GM12878 (cell line): ENCODE measurements around the gene TYW5. TPM values are rescaled to one million over a fixed set of nuclear protein-coding genes. Genes with fewer than 3 reads are reported as not detected.

Source experiments
- ATAC-seq: fragments of 200-7000 bp; cut with Tn5 transposase; 3 replicates; pipeline ENCODE4 v1.9.1; 2020; ENCODE audit warnings: mild to moderate bottlenecking, moderate library complexity
- BruUV-seq: library from RNA; stranded (reverse); fragments of 400-500 nt; replicated peaks from 2 replicates; lab custom pipeline; 2021; lab: Mats Ljungman, UMichigan
- CTCF ChIA-PET: fragments of 300-600 bp; sonication (Branson Sonifier 250); formaldehyde crosslinking; extraction: SDS; loops from one replicate; lab custom pipeline; 2021; ENCODE audit warnings: inconsistent platforms; lab: Yijun Ruan, JAX
- POLR2A ChIA-PET: fragments of 350-600 bp; formaldehyde crosslinking; extraction: SDS; loops from one replicate; lab custom pipeline; 2021; ENCODE audit warnings: inconsistent platforms; lab: Charles Lee
- RAD21 ChIA-PET: fragments of 300-600 bp; sonication (Branson Sonifier 250); formaldehyde crosslinking; loops from one replicate; lab custom pipeline; 2023; ENCODE audit warnings: antibody characterized with exemption; ENCODE audit not compliant: unreplicated experiment; lab: Charles Lee
- SMC1A ChIA-PET: fragments of 300-600 bp; sonication (Branson Sonifier 250); formaldehyde crosslinking; loops from one replicate; lab custom pipeline; 2023; ENCODE audit not compliant: unreplicated experiment, uncharacterized antibody; lab: Charles Lee
- DNase-seq: peaks from one replicate; pipeline ENCODE4 v3.0.0-alpha.2; 2011; ENCODE audit warnings: low read depth, low spot score
- FAIRE-seq: peaks from 3 replicates; lab custom pipeline; 2011; peaks lifted over from hg19 to GRCh38; lab: Jason Lieb, UNC
- H2AFZ ChIP-seq: 2 replicates; pipeline ENCODE4 v1.6.0; 2011; ENCODE audit warnings: low read depth, low read length, control low read depth; ENCODE audit not compliant: control insufficient read depth
- H3K27ac ChIP-seq: 2 replicates; pipeline ENCODE4 v1.5.1; 2011; ENCODE audit warnings: control low read depth; ENCODE audit not compliant: control insufficient read depth, insufficient read depth
- H3K27me3 ChIP-seq, 2 experiments: replicated peaks in 1 of 2; 2 replicates each; pipeline versions ENCODE4 v1.6.0 to v1.6.1; 2011; ENCODE audit warnings: low read length in 1 of 2; ENCODE audit not compliant: control insufficient read depth in 2 of 2, insufficient read depth in 2 of 2
- H3K36me3 ChIP-seq, 2 experiments: 2 replicates each; pipeline ENCODE4 v1.5.1; 2011; ENCODE audit warnings: low read length in 1 of 2; ENCODE audit not compliant: control insufficient read depth in 2 of 2, insufficient read depth in 2 of 2
- H3K4me1 ChIP-seq: 2 replicates; pipeline ENCODE4 v1.6.1; 2011; ENCODE audit warnings: mild to moderate bottlenecking, low read length, moderate library complexity, mixed read lengths; ENCODE audit not compliant: control insufficient read depth, insufficient read depth
- H3K4me2 ChIP-seq: 2 replicates; pipeline ENCODE4 v1.6.0; 2011; ENCODE audit warnings: control low read depth; ENCODE audit not compliant: control insufficient read depth, insufficient read depth
- H3K4me3 ChIP-seq: fragments of 200-600 bp; sonication (generic); 2 replicates; pipeline ENCODE4 v1.5.1; 2016
- H3K79me2 ChIP-seq: 2 replicates; pipeline ENCODE4 v1.6.0; 2011; ENCODE audit warnings: low read length; ENCODE audit not compliant: control insufficient read depth, insufficient read depth
- H3K9ac ChIP-seq: 2 replicates; pipeline ENCODE4 v1.8.0; 2011; ENCODE audit warnings: low read length, control low read depth, mixed read lengths; ENCODE audit not compliant: control insufficient read depth, insufficient read depth
- H3K9me3 ChIP-seq: replicated peaks from 3 replicates; pipeline ENCODE4 v1.5.1; 2011; ENCODE audit warnings: mild to moderate bottlenecking, low read length; ENCODE audit not compliant: control insufficient read depth, insufficient read depth
- H4K20me1 ChIP-seq: 2 replicates; pipeline ENCODE4 v1.6.0; 2011; ENCODE audit not compliant: control insufficient read depth, insufficient read depth
- CHD2 ChIP-seq: IDR thresholded peaks from 2 replicates; pipeline ENCODE4 v1.6.1; 2011; ENCODE audit warnings: low read depth, low read length, improper control_type of control experiment, borderline replicate concordance
- IRF3 ChIP-seq: fragments of 450-650 bp; IDR thresholded peaks from 2 replicates; pipeline ENCODE4 v1.6.1; 2014; ENCODE audit warnings: mild to moderate bottlenecking
- RFX5 ChIP-seq: IDR thresholded peaks from 2 replicates; pipeline ENCODE4 v1.6.1; 2011; ENCODE audit warnings: low read depth, low read length, improper control_type of control experiment
- SMAD1 ChIP-seq: fragments of 450-650 bp; IDR thresholded peaks from 2 replicates; pipeline ENCODE4 v1.6.1; 2018; ENCODE audit warnings: mild to moderate bottlenecking, low read depth; ENCODE audit not compliant: partially characterized antibody
- SP1 ChIP-seq: IDR thresholded peaks from one replicate; pipeline ENCODE4 v1.6.1; 2011; ENCODE audit warnings: low read depth, low read length
- ZBTB4 ChIP-seq: fragments of 450-650 bp; formaldehyde crosslinking; IDR thresholded peaks from 2 replicates; pipeline ENCODE4 v1.4.0; 2022; ENCODE audit warnings: mild to moderate bottlenecking, moderate library complexity
- ZNF217 ChIP-seq: fragments of 450-650 bp; IDR thresholded peaks from 2 replicates; pipeline ENCODE4 v1.6.1; 2017; ENCODE audit warnings: antibody characterized with exemption, mild to moderate bottlenecking
- ZNF24 ChIP-seq: fragments of 450-650 bp; IDR thresholded peaks from 2 replicates; pipeline ENCODE4 v1.6.1; 2017; ENCODE audit warnings: antibody characterized with exemption, mild to moderate bottlenecking
- WGBS: methylation state at CpG from one replicate; pipeline ENCODE4 v1.1.6; 2016; ENCODE audit warnings: low lambda C conversion rate; ENCODE audit not compliant: insufficient replicate concordance, insufficient coverage; ENCODE audit errors: missing lambda C conversion rate; 5-methylcytosine and 5-hydroxymethylcytosine counted together
- in situ Hi-C: fragments of 300-500 bp; cut with MboI; formaldehyde crosslinking; loops from 9 replicates; pipeline ENCODE4 v1.14.3; 2018; ENCODE audit warnings: mixed read lengths
- intact Hi-C: fragments of 100-400 bp; cut with micrococcal nuclease; formaldehyde crosslinking; loops from one replicate; pipeline ENCODE4 v1.14.2; 2022; ENCODE audit not compliant: unreplicated experiment
- polyA plus RNA-seq, 11 experiments: library from polyadenylated mRNA; depleted of rRNA in 4 of 11; unstranded in 6 of 11; stranded (reverse) in 5 of 11; fragments of >200 nt; fragmentation: Nextera tagmentation in 4 of 11; fragmentation: Illumina TruSeq in 1 of 11; extraction: Ambion mirVana in 4 of 11; extraction: Trizol in 1 of 11; gene quantifications; 1 replicate in 1 of 11; 2 replicates in 10 of 11; pipeline versions ENCODE4 v1.2.1 to v1.2.3, GENCODE V29; 2011 to 2016; ENCODE audit warnings: inconsistent platforms in 2 of 11, missing spikeins in 2 of 11, low read depth in 1 of 11
- total RNA-seq, 4 experiments: library from RNA; depleted of rRNA in 3 of 4; stranded (reverse); fragments of >200 nt in 3 of 4; fragmentation: Illumina TruSeq in 1 of 4; extraction: Trizol in 1 of 4; gene quantifications; 2 replicates each; pipeline versions ENCODE4 v1.2.1 to v1.2.3, GENCODE V29; 2013 to 2021
- TF ChIP-seq, protein P1 (sequence below): fragments of 450-650 bp; IDR thresholded peaks from 2 replicates; pipeline ENCODE4 v1.6.1; 2016; ENCODE audit warnings: mild to moderate bottlenecking

Gene TYW5
- total and polyA plus RNA-seq, 10 of the 15 experiments (the other 5 are each of a cell fraction or from before 2014, with no cell fraction given) = 4.6 to 11.8 (median 7.4) TPM

DNA sequence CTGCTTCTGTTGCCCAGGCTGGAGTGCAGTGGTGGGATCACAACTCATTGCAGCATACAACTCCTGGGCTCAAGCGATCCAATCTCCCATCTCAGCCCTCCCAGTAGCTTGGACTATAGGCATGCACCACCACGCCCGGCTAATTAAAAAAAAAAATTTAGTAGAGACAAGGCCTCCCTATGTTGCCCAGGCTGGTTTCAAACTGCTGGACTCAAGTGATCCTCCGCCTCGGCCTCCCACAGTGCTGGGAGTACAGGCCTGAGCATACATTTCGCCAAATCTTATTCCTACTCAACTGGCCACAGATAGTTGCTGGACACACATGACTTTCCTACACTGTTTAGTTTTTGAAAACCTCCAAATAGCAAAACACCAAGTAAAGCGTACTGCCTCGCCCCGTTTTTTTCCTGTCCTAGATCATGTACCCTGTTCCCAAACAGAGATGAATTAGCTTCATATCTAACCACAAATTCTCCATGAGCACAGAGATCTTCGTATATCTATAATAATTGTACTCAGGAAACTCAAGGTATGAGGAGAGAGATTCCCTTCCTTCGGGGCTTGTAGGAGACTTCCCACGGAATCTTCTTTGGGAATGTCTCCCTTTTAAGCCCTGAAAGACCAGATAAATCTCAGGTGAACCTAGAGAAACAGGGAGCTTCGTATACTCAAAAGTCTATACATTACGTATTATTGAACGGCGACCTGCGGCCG lies 44.8 kb downstream of the TYW5 start:
- SMC1A ChIA-PET = interaction anchor here (0.9 to 1.8 kb wide), 3 partner anchors 20 to 216 kb away, joined by 3 to 5 read pairs (median 3); no protein-coding TSS in a partner anchor
- CTCF ChIA-PET = no interaction called here
- DNase-seq (no peak), FAIRE-seq (peak; percentile 81), ATAC-seq (no peak)
- TF ChIP-seq SP1 = no peak
- no peak for TF ChIP-seq ZNF217
- no peak for TF ChIP-seq SMAD1
- TF ChIP-seq IRF3 = no peak
- TF ChIP-seq ZNF24 = no peak
- no peak for TF ChIP-seq RFX5
- TF ChIP-seq ZBTB4 (CRISPR knock-in tag) = no peak
- no peak for TF ChIP-seq CHD2
- TF ChIP-seq, protein P1, sequence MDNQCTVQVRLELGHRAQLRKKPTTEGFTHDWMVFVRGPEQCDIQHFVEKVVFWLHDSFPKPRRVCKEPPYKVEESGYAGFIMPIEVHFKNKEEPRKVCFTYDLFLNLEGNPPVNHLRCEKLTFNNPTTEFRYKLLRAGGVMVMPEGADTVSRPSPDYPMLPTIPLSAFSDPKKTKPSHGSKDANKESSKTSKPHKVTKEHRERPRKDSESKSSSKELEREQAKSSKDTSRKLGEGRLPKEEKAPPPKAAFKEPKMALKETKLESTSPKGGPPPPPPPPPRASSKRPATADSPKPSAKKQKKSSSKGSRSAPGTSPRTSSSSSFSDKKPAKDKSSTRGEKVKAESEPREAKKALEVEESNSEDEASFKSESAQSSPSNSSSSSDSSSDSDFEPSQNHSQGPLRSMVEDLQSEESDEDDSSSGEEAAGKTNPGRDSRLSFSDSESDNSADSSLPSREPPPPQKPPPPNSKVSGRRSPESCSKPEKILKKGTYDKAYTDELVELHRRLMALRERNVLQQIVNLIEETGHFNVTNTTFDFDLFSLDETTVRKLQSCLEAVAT = no peak
- Histone ChIP-seq H4K20me1 (no peaks in the 10 kb centered on the region), H3K27me3 (no peaks in the 10 kb centered on the region), H3K36me3 (no peaks in the 10 kb centered on the region), H3K27ac (peak overlapping the region; percentile 88), H3K9ac (peak overlapping the region; percentile 49; the same call in 1 of the 2 replicates), H3K9me3 (no peaks in the 10 kb centered on the region), H3K4me3 (peak overlapping the region; percentile 74), H2AFZ (peak overlapping the region; percentile 94), H3K79me2 (peaks cover 38% of the 10 kb centered on the region), H3K4me2 (peak overlapping the region; percentile 75), H3K4me1 (no peaks in the 10 kb centered on the region)
- WGBS = 49% methylated on average over 18 of the region's 18 CpGs
- TSS peak; percentile 88 for BruUV-seq
- intact Hi-C loops = loop anchor here (2.0 kb wide), 2 partner anchors 44 to 60 kb away; partner anchors contain the start of genes FTCDNL1, MAIP1 and TYW5
- POLR2A ChIA-PET = interaction anchor here (1.0 to 1.3 kb wide), 2 partner anchors 12 to 46 kb away, joined by 3 to 5 read pairs; no protein-coding TSS in a partner anchor
- in situ Hi-C loops = no loop called here
- RAD21 ChIA-PET = no interaction called here
